HG02840 (cell line): ENCODE results near the gene NUP88.
"Not testable (repeated sequence)": the region's sequence is repeated elsewhere in the genome, so short reads cannot be mapped to it uniquely, and the experiment has no call there.

Experiments used
- ATAC-seq: cut with Tn5 transposase; IDR thresholded peaks from one replicate; pipeline ENCODE4 v1.9.1; 2021; ENCODE audit warnings: mild to moderate bottlenecking, moderate library complexity, moderate number of reproducible peaks; ENCODE audit not compliant: unreplicated experiment, low FRiP score

The NUP88 gene

DNA sequence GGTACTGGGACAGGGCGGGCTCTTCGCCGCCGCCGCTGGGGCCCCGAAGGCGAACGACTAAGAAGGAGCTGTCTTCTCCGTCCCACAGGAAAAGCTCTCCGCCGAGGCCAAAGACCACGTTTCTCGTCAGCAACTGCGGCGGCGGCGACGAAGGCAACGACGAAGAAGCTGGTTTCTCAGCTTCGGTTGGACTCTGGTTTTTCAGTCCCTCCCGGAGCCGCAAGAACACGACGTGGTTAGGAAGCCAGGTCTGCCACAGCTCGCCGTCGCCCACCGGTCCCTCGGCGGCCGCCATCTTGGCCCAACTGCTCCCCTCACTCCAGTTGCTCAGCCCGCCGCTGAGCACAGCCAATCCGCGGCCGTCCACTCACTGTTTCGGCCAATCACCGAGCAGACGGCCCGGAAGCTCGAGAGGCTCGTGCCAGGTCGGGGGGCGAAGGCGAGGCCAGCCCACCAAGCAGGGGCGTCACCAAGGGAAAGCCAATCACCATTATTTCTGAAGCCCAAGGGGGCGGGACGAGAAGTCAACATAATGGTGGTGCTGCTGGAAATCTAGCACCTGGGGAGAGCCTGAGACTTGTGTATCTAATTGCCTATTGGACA lies at the start of gene NUP88:
Gene NUP88, minus strand, starts transcription at position 307 of the 603 bp plus-strand sequence. Its CDS starts 12 bp downstream, at position 295.
- peak; percentile 84 for ATAC-seq

DNA sequence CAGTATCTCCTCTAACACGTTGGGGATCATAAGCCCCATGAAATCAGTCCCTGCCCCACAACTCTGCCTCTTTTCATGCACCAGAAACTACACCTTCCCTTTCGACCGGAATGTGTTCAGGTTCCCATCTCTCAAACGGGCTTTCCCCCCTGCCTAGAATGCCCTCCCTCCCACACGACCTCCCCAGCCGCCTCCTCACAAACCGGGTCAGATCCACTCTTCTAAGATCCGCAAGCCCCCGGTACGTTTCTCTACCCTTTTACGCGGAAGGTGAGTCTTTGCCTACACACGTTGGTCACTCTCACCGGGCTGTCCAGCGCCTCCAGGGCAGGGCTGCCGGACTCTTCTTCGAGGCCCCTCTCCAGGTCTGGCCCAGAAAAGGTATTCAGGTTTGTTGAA lies 48.6 kb upstream of the NUP88 start:
- peak; percentile 9 for ATAC-seq

DNA sequence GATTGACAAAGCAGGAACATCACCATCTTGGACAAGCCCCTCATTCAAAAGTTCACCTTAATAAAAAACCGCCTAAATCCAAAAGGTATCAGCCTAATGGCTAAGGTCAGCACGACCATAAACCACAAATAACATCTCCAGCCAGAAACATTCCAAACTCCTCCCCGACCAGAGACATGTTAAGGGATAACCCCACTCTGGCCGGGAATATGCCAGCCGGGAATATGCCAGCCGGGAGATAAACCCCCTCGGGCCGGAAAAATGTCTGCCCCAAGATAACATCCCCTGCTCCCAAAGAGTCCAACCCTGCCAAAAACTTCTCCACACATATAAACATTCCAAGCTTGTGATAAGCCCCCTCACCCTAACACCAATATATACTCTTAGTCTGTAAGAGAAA lies 48.0 kb upstream of the NUP88 start:
- no peak for ATAC-seq

DNA sequence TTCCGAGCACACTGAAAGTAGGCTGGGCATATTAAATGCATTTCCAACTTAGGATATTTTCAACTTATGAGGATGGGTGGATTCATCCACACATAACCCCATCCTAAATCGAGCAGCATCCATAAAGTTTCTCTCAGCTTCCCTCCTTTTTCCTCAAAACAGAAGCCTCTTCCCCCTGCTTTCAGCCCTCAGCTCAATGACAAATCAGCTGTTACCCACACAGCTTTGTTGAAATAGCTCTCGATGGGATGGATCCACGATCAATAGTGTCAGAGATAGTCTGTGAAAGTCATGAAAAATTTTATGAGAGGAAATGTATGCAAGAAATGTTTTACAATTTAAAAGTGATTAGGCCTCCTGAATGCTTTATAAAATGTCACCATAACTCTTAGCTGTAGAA lies 46.8 kb upstream of the NUP88 start:
- ATAC-seq, result no peak

DNA sequence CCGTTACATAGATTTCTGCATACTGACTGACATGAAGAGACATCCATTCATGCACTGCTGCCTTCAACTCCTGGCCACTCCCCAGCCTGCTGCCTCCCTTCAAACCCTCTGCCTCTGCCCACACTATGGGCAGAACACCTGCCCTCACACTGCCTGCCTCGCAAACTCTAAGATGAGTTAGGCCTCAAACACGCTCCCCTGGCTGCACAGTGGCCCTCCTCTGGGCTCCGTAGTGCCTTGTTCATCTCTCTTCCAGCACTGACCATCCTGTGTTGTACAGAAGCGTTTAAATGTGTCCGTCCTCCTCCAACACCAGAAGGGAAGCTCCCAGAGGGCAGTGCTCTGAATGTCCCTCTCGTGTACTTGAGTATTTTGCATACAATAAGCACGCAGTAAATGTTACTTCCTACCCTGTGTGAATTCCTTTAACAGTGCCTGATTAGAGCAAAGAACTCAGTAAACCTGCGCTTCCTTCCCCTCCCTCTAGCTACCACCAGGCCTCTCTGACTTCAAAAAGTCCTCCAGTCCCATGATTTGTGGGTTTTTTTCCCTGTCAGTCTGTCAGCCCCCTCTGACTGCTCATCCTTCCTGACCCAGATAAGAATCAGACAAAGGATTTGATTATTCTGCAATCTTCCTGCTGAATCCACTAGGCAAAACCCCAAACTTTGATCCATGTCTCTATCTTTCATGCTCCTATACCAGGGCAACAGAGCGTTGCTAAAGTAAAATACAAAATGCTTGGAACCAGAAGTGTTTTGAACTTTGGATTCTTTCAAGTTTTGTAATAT lies 45.5 kb upstream of the NUP88 start:
- no peak for ATAC-seq

DNA sequence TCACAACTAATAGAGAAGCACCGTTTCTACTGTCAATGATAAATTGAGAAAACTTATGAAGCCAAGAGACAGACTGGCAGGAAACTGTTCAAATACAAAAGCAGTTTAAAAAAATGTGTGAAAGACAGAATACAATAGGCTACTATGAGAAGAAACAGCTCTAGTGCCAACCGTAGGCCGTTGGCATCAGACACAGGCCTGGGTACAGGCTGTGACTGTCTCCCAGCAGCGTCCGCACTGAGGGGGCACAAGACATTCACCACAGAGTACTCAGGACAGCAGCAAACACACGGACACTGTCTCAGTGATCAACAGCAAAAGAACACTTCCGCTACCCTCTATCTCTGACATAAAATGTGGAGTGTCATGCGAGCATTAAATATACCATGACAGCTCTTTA lies 27.3 kb upstream of the NUP88 start:
- ATAC-seq, result no peak

DNA sequence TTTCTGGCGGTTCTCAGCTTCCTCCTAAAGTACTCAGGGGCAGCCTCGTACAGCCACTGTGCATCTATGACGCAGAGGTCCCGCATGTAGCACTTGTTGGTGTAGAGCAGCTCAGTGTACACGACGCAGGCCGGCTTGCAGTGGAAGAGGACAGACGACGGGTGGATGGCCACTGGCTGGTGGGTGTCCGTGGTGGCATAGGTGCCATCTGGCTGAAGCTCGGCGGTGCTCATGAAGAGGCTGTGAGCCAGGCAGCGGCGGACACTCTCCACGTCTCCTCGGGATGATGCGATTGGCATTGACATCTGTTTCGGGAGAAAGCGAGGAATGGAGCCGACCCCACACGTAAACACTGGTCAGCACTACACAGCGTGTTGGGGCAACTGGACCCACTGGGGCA lies 24.7 kb upstream of the NUP88 start:
- no peak for ATAC-seq

DNA sequence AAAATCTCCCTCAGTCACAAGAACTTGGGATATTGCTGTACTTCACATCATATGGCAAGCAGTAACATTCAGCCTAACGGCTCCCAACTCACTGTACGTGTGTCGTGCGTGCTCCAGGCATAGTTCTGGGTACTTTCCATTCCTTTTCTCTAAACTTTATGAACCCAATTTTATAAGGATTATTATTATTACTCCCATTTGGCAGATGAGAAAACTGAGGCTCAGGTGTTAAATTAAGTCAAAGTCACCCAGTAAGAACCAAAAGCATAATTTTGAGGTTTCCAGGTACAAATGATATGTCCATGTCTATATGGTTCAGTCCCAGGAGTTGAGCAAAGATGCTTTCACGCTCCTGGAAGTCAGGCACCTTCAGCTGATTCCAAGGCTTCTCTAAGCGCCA lies 24.3 kb upstream of the NUP88 start:
- ATAC-seq, result no peak

DNA sequence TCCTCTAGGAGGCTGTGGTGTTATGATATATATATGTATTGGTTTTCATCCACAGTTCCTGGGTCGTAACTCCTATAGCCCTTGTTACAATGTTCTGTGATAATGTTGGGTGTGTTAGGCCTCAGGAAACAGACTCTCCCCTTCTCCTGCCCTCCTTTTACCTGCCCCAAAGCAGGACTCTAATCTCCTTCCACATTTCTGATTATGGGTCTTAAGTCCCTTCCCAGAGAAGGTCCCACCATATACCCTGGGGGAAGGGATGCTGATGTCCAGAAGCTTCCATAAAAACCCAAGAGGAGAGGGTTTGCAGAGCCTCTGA lies 19.9 kb upstream of the NUP88 start:
- ATAC-seq, result no peak

DNA sequence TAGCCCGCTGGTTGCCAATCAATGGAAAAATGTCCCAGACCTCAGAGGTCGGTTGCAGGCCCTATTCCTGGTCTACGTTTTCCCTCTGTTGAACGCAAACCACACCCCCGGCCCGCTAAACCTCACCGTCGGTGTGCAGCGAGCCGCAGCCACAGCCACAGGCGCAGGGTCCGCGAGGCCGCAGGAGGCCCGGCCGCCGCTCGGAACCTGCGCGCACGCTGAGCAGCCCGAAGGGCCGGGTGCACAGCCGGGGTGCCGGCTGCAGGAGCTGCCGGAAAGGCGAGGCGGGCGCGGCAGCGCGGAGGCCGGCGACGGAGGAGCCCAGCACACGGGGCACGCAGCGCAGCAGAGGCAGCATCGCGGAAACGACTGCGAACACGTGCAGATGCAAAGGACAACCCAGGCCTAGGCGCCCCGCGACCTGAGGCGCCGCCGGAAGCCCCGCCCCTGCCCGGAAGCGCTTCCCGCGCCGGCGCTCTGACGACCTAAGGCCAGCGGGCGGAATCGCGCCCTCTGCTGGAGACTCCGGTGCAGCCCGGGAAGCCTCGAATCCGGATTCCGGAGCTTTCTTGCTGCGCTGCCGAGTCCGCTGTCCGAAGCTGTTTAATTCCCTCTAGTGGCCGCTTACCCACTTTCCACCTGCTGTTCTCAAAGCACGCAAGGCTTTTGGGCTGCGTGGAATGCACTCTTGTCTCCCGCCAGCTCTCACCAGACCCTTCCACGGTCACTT lies 19.4 kb upstream of the NUP88 start, which contains the start of gene C1QBP:
Gene C1QBP, minus strand, starts transcription at position 440 of the 730 bp plus-strand sequence. Its CDS starts 82 bp downstream, at position 358.
- ATAC-seq, result peak; percentile 73

DNA sequence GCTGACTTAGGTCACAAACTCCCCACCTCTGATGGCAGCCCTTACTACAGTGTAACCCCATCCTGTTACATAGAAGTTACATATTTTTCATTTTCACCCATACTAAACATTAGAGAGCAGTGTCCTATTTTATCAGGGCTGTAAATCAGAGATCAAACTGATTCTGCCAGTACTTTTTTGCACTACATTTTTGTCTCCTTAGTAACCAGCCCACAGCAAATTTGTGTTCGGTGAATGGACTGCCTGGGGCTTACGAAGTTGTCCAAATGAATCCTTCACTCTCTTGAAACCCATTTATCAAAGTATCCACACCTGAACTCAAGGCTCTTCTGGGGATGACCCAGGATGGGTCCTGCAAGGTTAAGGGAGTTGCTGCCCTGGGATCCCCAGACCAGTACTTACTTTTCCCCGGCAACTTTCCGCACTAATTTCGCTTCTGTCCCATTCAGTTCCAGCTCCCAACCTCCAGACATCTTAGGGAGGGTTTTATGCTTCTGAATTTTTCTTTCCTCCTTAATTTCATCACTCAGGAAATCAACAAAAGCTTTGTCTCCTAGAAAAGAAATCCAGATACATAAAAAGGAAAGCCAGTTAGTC lies 18.4 kb upstream of the NUP88 start:
- ATAC-seq, result no peak

DNA sequence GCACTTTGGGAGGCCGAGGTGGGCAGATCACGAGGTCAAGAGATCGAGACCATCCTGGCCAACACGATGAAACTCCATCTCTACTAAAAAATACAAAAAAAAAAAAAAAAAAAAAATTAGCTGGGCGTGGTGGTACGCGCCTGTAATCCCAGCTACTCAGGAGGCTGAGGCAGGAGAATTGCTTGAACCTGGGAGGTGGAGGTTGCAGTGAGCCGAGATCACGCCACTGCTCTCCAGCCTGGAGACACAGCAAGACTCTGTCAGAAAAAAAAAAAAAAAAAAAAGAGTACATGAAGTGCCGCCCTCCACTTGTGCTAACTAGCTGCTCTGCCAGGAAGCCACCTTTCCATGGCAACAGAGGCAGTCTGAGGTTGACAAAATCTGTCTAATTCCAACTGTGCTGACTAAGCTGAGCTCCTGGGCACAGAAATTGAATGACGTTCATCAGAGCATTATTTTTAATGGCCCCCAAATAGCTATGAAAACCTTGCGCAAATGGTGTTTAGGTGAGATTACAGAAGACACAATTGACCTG lies 16.4 kb upstream of the NUP88 start:
- ATAC-seq, result not testable (repeated sequence)

DNA sequence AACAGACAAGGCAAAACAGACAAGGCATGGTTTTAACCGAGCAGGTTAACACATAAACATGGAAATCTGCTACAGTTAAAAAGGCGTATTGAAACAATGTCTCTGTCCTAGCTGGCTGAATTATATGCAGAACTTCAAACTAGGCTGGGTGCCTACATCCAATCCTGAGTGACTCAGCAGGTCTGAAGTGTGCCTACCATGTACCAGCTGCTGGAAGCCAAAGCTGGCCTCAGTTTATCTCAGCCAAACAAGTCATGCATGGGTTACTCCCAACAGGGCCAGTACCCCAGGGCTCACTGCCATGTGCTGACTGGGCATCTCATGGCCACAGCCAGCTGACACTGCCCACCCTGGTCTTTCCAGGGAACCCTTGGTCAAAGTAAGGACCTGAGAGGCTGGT lies 15.5 kb upstream of the NUP88 start:
- ATAC-seq, result no peak

DNA sequence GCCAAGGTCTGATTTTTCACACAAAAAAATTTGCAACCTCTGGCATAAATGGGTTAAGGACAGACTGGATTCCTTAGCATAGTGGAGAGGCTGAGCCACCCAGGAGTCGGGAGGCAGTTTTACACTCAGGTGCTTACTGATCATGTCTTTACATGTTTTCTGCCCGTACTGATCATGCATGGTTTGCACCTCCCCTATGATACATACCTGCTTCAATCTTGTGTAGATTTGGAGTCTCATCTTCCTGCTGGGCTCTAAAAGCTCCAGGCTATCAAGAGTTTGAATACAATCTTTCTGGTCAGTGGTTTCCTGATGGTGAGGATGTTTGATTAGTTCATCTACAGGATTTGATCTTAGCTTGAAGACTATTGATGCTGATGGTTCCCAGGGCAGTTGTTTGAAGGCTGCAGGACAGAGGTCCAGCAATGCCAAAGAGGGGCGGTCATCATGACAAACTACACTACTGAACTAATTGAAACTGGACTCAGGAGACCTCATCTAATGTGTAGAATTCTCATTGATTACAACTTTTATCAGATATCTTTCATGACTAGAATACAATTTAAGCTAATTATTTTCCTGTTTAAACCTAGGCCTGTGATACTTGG lies 12.6 kb upstream of the NUP88 start:
- ATAC-seq, result no peak

DNA sequence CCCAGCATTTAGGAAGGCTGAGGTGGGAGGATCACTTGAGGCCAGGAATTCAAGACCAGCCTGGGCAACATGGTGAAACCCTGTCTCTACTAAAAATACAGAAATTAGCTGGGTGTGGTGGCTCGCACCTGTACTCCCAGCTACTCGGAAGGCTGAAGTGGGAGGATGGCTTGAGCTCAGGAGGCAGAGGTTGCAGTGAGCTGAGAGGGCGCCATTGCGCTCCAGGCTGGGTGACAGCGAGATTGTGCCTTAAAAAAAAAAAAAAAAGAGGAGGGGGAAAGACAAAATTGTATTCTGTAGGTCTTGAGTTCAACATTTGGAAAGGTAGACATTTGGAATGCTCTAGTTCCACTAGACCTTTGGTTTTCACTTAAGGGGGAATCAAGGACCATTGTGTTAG lies 11.8 kb upstream of the NUP88 start:
- not testable (repeated sequence) for ATAC-seq

DNA sequence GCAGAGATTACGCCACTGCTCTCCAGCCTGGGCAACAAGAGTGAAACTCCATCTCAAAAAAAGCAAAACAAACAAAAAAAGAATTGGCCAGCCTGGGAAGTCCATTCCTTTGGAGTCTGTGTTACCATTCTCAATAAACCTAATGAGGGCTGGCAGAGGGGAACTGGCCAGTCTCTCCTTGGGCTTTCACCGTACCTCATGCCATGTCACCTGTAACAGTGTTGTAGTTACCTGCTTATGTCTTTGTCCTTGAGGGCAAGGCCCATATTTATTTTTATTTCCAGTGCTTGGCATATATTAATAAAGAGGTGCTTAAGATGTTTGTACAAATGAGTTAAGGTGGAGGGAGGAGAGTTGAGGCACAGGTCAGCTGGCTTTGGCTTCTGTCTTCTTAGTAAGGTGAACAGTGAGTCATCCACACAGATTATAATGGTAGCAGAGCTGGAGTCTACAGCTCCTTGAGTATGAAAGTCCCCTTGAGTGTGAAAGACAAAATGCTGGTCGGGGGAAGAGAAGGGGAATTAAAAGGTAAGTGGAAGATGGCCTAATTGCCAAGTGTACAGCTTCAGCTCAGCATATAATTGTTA lies 11.0 kb upstream of the NUP88 start:
- ATAC-seq, result no peak

DNA sequence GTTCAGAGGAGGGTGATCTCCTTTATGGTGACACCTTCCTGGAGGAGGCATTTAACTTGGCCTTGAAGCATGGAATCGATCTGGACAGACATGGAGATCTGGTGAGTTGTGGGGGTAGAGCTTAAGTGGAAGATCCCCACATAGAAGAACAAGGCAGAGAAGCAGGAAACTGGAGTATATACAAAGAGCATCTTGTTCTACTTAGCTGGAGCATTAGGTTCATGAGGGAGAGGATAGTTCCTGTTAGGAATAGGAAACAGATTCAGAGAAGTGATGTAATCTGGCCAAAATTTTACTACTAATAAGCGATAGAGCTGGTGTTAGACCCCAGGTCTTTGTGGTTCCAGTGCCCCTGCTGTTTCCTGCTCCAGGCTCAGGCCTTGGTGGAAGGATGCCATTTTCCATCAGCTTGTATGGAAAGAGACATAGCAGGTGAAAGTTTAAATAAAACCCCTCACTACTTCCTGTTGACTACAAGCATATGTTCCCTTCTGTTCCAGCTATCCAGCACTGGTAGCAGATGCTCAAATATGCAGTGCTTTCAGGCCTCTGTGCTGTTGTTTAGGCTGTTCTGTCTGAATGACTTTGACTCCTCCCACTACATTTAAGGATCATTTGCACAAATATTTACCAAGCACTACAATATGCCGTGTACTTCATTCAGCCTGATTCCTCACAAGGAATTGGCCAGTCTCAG lies 9.9 kb upstream of the NUP88 start:
- no peak for ATAC-seq

DNA sequence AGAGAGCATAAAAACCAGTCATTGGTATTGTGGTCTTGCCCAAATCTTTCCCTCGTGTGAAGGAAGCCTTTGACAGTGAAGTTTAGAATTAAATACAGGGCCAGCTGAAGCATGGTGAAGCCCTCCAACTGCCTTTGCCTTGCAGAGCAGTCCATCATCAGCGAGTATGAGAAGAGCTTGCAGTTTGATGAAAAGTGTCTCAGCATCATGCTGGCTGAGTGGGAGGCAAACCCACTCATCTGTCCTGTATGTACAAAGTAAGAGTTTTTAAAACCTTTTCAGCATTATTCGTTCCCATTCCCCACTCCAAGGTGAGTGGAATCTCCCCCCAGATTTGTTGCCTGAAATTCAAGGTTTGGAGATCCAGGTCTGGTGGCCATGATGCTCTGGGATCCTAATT lies 6.4 kb upstream of the NUP88 start:
- ATAC-seq, result no peak

DNA sequence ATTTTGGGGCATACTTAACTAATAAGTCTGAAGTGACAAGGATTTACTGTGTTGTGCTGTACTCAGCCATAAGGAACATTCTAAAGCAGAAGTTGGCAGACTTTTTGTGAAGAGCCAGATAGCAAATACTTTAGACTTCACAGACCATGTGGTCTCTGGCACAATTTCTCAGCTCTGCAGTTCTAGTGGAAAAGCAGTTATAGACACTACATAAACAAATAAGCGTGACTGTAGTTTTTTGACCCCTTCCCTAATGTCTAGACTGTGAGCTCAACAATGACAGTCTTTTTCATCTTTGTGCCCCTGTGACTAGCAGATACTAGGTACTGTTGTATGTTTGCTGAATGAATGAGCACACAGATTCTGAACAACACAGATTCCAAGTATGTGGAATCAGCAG lies 5.4 kb upstream of the NUP88 start:
- no peak for ATAC-seq

DNA sequence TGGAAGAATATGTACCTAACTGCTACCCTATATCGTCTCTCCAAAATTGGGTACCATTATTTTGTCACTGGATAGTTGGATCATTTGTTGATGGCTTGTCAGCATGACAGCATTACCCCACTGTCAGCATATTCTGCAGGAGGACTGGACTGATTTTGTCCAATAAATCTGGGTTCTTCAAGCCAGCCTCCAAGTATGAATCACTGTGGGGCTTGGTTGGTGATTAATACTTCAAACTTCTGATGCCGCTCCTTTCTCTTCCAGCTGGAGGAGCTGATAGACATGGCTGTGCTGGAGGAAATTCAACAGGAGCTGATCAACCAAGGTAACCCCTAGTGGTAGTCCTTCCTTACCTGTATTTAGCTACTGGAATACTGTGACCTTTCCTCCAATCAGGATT lies 3.0 kb upstream of the NUP88 start:
- ATAC-seq, result no peak
